IMR-90 (cell line): ENCODE measurements around the gene TEX261. TPM values are rescaled to one million over a fixed set of nuclear protein-coding genes. Genes with fewer than 3 reads are reported as not detected.

Experiments used
- ATAC-seq: fragments of 200-7000 bp; cut with Tn5 transposase; 2 replicates; pipeline ENCODE4 v1.9.1; 2020; ENCODE audit warnings: low read depth, mild to moderate bottlenecking, moderate library complexity
- BruUV-seq: library from RNA; stranded (reverse); fragments of 400-500 nt; replicated peaks from 2 replicates; lab custom pipeline; 2021; lab: Mats Ljungman, UMichigan
- CTCF ChIA-PET: fragments of 300-600 bp; formaldehyde crosslinking; extraction: SDS; loops from one replicate; lab custom pipeline; 2021; ENCODE audit warnings: antibody characterized with exemption; lab: Yijun Ruan, JAX
- POLR2A ChIA-PET: fragments of 300-600 bp; sonication (Branson Sonifier 250); formaldehyde crosslinking; loops from one replicate; lab custom pipeline; 2022; ENCODE audit warnings: antibody characterized with exemption; ENCODE audit not compliant: unreplicated experiment; lab: Charles Lee
- DNase-seq: peaks from one replicate; pipeline ENCODE4 v3.0.0; 2013
- H2AFZ ChIP-seq: replicated peaks from 2 replicates; pipeline ENCODE3; 2013; ENCODE audit warnings: low read length, mild to moderate bottlenecking; ENCODE audit not compliant: poor library complexity
- H2AK5ac ChIP-seq: 2 replicates; pipeline ENCODE4 v1.6.1; 2013; ENCODE audit warnings: low read depth, low read length, inconsistent platforms
- H2AK9ac ChIP-seq: replicated peaks from 2 replicates; pipeline ENCODE3; 2013; ENCODE audit warnings: mild to moderate bottlenecking, low read depth, low read length, moderate library complexity; ENCODE audit not compliant: poor library complexity
- H2BK120ac ChIP-seq: 2 replicates; pipeline ENCODE4 v1.6.1; 2013; ENCODE audit warnings: low read depth, low read length, inconsistent platforms
- H2BK15ac ChIP-seq: 3 replicates; pipeline ENCODE4 v1.6.1; 2013; ENCODE audit warnings: low read depth, low read length, inconsistent platforms
- H2BK20ac ChIP-seq: 2 replicates; pipeline ENCODE4 v1.6.1; 2013; ENCODE audit warnings: low read depth, mild to moderate bottlenecking, inconsistent platforms, low read length, moderate library complexity
- H2BK5ac ChIP-seq: 2 replicates; pipeline ENCODE4 v1.6.1; 2013; ENCODE audit warnings: mild to moderate bottlenecking, low read depth, low read length, inconsistent platforms; ENCODE audit not compliant: poor library complexity, severe bottlenecking
- H3K14ac ChIP-seq: replicated peaks from 2 replicates; pipeline ENCODE4 v1.6.1; 2013; ENCODE audit warnings: low read depth, low read length, inconsistent platforms
- H3K18ac ChIP-seq: 2 replicates; pipeline ENCODE4 v1.6.1; 2013; ENCODE audit warnings: low read depth, low read length, control low read depth
- H3K23ac ChIP-seq: 2 replicates; pipeline ENCODE4 v1.6.1; 2013; ENCODE audit warnings: low read depth, low read length, inconsistent platforms
- H3K27ac ChIP-seq: 2 replicates; pipeline ENCODE4 v1.5.1; 2013; ENCODE audit warnings: mild to moderate bottlenecking, control low read depth, low read length; ENCODE audit not compliant: insufficient read depth
- H3K27me3 ChIP-seq: 2 replicates; pipeline ENCODE4 v1.6.1; 2013; ENCODE audit warnings: low read length; ENCODE audit not compliant: control insufficient read depth, insufficient read depth
- H3K36me3 ChIP-seq: 2 replicates; pipeline ENCODE4 v1.6.1; 2013; ENCODE audit warnings: low read length, mixed read lengths; ENCODE audit not compliant: control insufficient read depth, insufficient read depth
- H3K4ac ChIP-seq: 2 replicates; pipeline ENCODE4 v1.6.1; 2013; ENCODE audit warnings: low read depth, low read length, inconsistent platforms
- H3K4me1 ChIP-seq: 2 replicates; pipeline ENCODE4 v1.6.1; 2013; ENCODE audit warnings: low read length, mixed read lengths; ENCODE audit not compliant: control insufficient read depth, insufficient read depth
- H3K4me2 ChIP-seq: 2 replicates; pipeline ENCODE4 v1.6.1; 2013; ENCODE audit warnings: low read depth, mild to moderate bottlenecking, control low read depth, low read length, moderate library complexity
- H3K4me3 ChIP-seq: 2 replicates; pipeline ENCODE4 v1.5.1; 2013; ENCODE audit warnings: low read depth, mild to moderate bottlenecking, control low read depth, low read length, moderate library complexity; ENCODE audit not compliant: insufficient read depth
- H3K56ac ChIP-seq: 2 replicates; pipeline ENCODE4 v1.6.1; 2013; ENCODE audit warnings: low read length, inconsistent platforms; ENCODE audit not compliant: insufficient read depth; ENCODE audit errors: extremely low read depth
- H3K79me1 ChIP-seq, 2 experiments: 2 replicates each; pipeline ENCODE4 v1.6.1; 2013; ENCODE audit warnings: low read length in 2 of 2, inconsistent platforms in 1 of 2, low read depth in 1 of 2
- H3K9ac ChIP-seq: 2 replicates; pipeline ENCODE4 v1.6.1; 2013; ENCODE audit warnings: low read depth, low read length, control low read depth
- H3K9me1 ChIP-seq: 2 replicates; pipeline ENCODE4 v1.6.1; 2013; ENCODE audit warnings: low read length, inconsistent platforms; ENCODE audit not compliant: insufficient read depth
- H3K9me3 ChIP-seq: 2 replicates; pipeline ENCODE4 v1.6.1; 2013; ENCODE audit warnings: low read length; ENCODE audit not compliant: control insufficient read depth, insufficient read depth
- H4K20me1 ChIP-seq: 2 replicates; pipeline ENCODE4 v1.6.1; 2013; ENCODE audit warnings: low read length, inconsistent platforms; ENCODE audit not compliant: insufficient read depth
- H4K5ac ChIP-seq: 2 replicates; pipeline ENCODE4 v1.6.1; 2013; ENCODE audit warnings: mild to moderate bottlenecking, low read depth, low read length, control low read depth
- H4K8ac ChIP-seq, 2 experiments: 2 replicates each; pipeline ENCODE4 v1.6.1; 2013; ENCODE audit warnings: low read depth in 2 of 2, low read length in 2 of 2, control low read depth in 1 of 2, inconsistent platforms in 1 of 2
- H4K91ac ChIP-seq: 2 replicates; pipeline ENCODE4 v1.6.1; 2013; ENCODE audit warnings: low read depth, low read length, inconsistent platforms; ENCODE audit not compliant: insufficient read depth
- BHLHE40 ChIP-seq: fragments of 150-350 bp; IDR thresholded peaks from 2 replicates; pipeline ENCODE4 v1.6.1; 2016; ENCODE audit warnings: mild to moderate bottlenecking, low read depth, low read length
- CEBPB ChIP-seq: IDR thresholded peaks from 2 replicates; pipeline ENCODE4 v1.6.1; 2012; ENCODE audit warnings: low read depth, low read length, improper control_type of control experiment
- CHD1 ChIP-seq: IDR thresholded peaks from 2 replicates; pipeline ENCODE4 v1.6.1; 2012; ENCODE audit warnings: low read depth, low read length, improper control_type of control experiment
- CTCF ChIP-seq: conservative IDR thresholded peaks from 2 replicates; pipeline ENCODE4 v1.5.1; 2012; ENCODE audit warnings: mild to moderate bottlenecking, low read depth, low read length, improper control_type of control experiment
- FOS ChIP-seq: fragments of 150-350 bp; IDR thresholded peaks from 2 replicates; pipeline ENCODE4 v1.6.1; 2016; ENCODE audit warnings: low read depth, low read length
- MAFK ChIP-seq: IDR thresholded peaks from 2 replicates; pipeline ENCODE4 v1.6.1; 2012; ENCODE audit warnings: low read depth, low read length, improper control_type of control experiment
- MAZ ChIP-seq: IDR thresholded peaks from 2 replicates; pipeline ENCODE4 v1.6.1; 2012; ENCODE audit warnings: low read depth, mild to moderate bottlenecking, low read length, improper control_type of control experiment, moderate library complexity, borderline replicate concordance
- MXI1 ChIP-seq: IDR thresholded peaks from 2 replicates; pipeline ENCODE4 v1.6.1; 2012; ENCODE audit warnings: low read depth, mild to moderate bottlenecking, low read length, moderate library complexity, borderline replicate concordance
- NFE2L2 ChIP-seq: fragments of 150-350 bp; IDR thresholded peaks from 2 replicates; pipeline ENCODE4 v1.6.1; 2016; ENCODE audit warnings: low read depth, mild to moderate bottlenecking, low read length
- POLR2A ChIP-seq: IDR thresholded peaks from 2 replicates; pipeline ENCODE4 v1.6.1; 2012; ENCODE audit warnings: mild to moderate bottlenecking, low read depth, low read length
- RAD21 ChIP-seq: IDR thresholded peaks from 2 replicates; pipeline ENCODE4 v1.6.1; 2012; ENCODE audit warnings: low read length, improper control_type of control experiment
- RCOR1 ChIP-seq: IDR thresholded peaks from 2 replicates; pipeline ENCODE4 v1.6.1; 2012; ENCODE audit warnings: mild to moderate bottlenecking, low read length, improper control_type of control experiment; ENCODE audit not compliant: insufficient replicate concordance
- RFX5 ChIP-seq: IDR thresholded peaks from 2 replicates; pipeline ENCODE4 v1.8.0; 2012; ENCODE audit warnings: low read depth, mild to moderate bottlenecking, low read length, moderate library complexity
- SMC3 ChIP-seq: fragments of 150-350 bp; IDR thresholded peaks from 2 replicates; pipeline ENCODE4 v1.6.1; 2016; ENCODE audit warnings: low read depth, mild to moderate bottlenecking, antibody characterized with exemption, low read length, moderate library complexity
- USF2 ChIP-seq: fragments of 150-350 bp; IDR thresholded peaks from 2 replicates; pipeline ENCODE4 v1.6.1; 2017; ENCODE audit warnings: mild to moderate bottlenecking, antibody characterized with exemption, low read length, low read depth
- WGBS, 2 experiments: methylation state at CpG; one replicate each; pipeline versions ENCODE4 v1.1.5 to v1.1.7; 2013; ENCODE audit warnings: missing lambda C conversion rate in 2 of 2; ENCODE audit not compliant: insufficient read length in 1 of 2; ENCODE audit errors: extremely low coverage in 2 of 2; 5-methylcytosine and 5-hydroxymethylcytosine counted together
- dilution Hi-C: fragments of 300-500 bp; cut with HindIII; formaldehyde crosslinking; loops from one replicate; pipeline ENCODE4 v1.14.3; 2018; ENCODE audit warnings: low sequenced_read_pairs; ENCODE audit not compliant: unreplicated experiment
- in situ Hi-C: fragments of 300-500 bp; cut with MboI; formaldehyde crosslinking; loops from 3 replicates; pipeline ENCODE4 v1.14.3; 2019; ENCODE audit warnings: low sequenced_read_pairs, inconsistent platforms, mixed read lengths
- intact Hi-C: fragments of 100-400 bp; cut with micrococcal nuclease; formaldehyde crosslinking; loops from 2 replicates; pipeline ENCODE4 v1.10.0; 2022
- polyA plus RNA-seq, 3 experiments: library from polyadenylated mRNA; depleted of rRNA; stranded (reverse); fragments of >200 nt; gene quantifications; 2 replicates each; pipeline ENCODE4 v1.2.3, GENCODE V29; 2012; ENCODE audit warnings: low replicate concordance in 1 of 3
- total RNA-seq: library from RNA; depleted of rRNA; stranded (reverse); fragments of >200 nt; gene quantifications from 2 replicates; pipeline ENCODE4 v1.2.3, GENCODE V29; 2012
- TF ChIP-seq, protein P1 (sequence below): fragments of 150-350 bp; IDR thresholded peaks from 2 replicates; pipeline ENCODE4 v1.6.1; 2016; ENCODE audit warnings: low read depth, mild to moderate bottlenecking, low read length, moderate library complexity, borderline replicate concordance

TEX261 gene
- total and polyA plus RNA-seq, 2 of the 4 experiments (the other 2 are of a cell fraction) = 26.3 to 69.8 TPM

- H2AK5ac ChIP-seq = no peak overlapping the region
- no peak overlapping the region for H3K4ac ChIP-seq
- BruUV-seq = no TSS peak
- no peak for DNase-seq
- peaks cover 2 to 9% of the 10 kb centered on the region in 2 experiments for H3K79me1 ChIP-seq
- no peak overlapping the region for H3K23ac ChIP-seq
- intact Hi-C loops = no loop called here
- H3K4me1 ChIP-seq = no peaks in the 10 kb centered on the region
- H2BK15ac ChIP-seq = no peak overlapping the region
- dilution Hi-C loops = no loop called here
- no peak overlapping the region for H2BK5ac ChIP-seq
- no peak overlapping the region for H3K9ac ChIP-seq
- H3K14ac ChIP-seq = no peak overlapping the region
- no peak overlapping the region for H3K4me3 ChIP-seq
- no peak overlapping the region for H2AFZ ChIP-seq
- H3K18ac ChIP-seq = no peak overlapping the region
- H3K4me2 ChIP-seq = no peak overlapping the region
- H3K56ac ChIP-seq = no peak overlapping the region
- CTCF ChIA-PET = no interaction called here
- H3K27ac ChIP-seq = no peak overlapping the region
- H4K8ac ChIP-seq = no peak overlapping the region
- in situ Hi-C loops = loop anchor here (10.0 kb wide), 1 partner anchor 692 kb away; the partner anchor contains the start of gene SNRPG
- TF ChIP-seq RAD21 (no peak), NFE2L2 (no peak), CHD1 (no peak), RCOR1 (no peak), SMC3 (no peak), MAZ (no peak), MXI1 (no peak), MAFK (no peak), FOS (no peak), RFX5 (no peak), CTCF (no peak), CEBPB (no peak), BHLHE40 (no peak), USF2 (no peak), POLR2A (no peak)
- TF ChIP-seq, protein P1, sequence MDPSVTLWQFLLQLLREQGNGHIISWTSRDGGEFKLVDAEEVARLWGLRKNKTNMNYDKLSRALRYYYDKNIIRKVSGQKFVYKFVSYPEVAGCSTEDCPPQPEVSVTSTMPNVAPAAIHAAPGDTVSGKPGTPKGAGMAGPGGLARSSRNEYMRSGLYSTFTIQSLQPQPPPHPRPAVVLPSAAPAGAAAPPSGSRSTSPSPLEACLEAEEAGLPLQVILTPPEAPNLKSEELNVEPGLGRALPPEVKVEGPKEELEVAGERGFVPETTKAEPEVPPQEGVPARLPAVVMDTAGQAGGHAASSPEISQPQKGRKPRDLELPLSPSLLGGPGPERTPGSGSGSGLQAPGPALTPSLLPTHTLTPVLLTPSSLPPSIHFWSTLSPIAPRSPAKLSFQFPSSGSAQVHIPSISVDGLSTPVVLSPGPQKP = no peak
- peaks cover 7% of the 10 kb centered on the region; the same call in 1 of the 2 replicates for H4K20me1 ChIP-seq
- POLR2A ChIA-PET = no interaction called here
- WGBS, 2 experiments = 95% methylated on average over 3 of the region's 4 CpGs; no CpG with 5 or more reads in 1 of the 2 experiments
- no peak overlapping the region for H2BK20ac ChIP-seq
- no peak overlapping the region for H4K5ac ChIP-seq
- no peak overlapping the region for H2AK9ac ChIP-seq
- peaks cover 46% of the 10 kb centered on the region for H3K36me3 ChIP-seq
- no peaks in the 10 kb centered on the region for H3K27me3 ChIP-seq
- H3K9me1 ChIP-seq = no peaks in the 10 kb centered on the region
- H4K91ac ChIP-seq = no peak overlapping the region
- no peaks in the 10 kb centered on the region for H3K9me3 ChIP-seq
- H2BK120ac ChIP-seq = no peak overlapping the region
- no peak for ATAC-seq
These were observed 8.0 kb downstream of the TEX261 start for GRCh38 chr2:70986499-70987189.
